PC-3 (cell line): ENCODE results near the gene TFDP2. TPM values are rescaled to one million over a fixed set of nuclear protein-coding genes. Genes with fewer than 3 reads are reported as not detected.

Experiments used
- ATAC-seq: fragments of 200-7000 bp; cut with Tn5 transposase; 2 replicates; pipeline ENCODE4 v1.9.1; 2020; ENCODE audit warnings: mild to moderate bottlenecking, moderate library complexity
- BruUV-seq: library from RNA; stranded (reverse); fragments of 400-500 nt; replicated peaks from 2 replicates; lab custom pipeline; 2021; lab: Mats Ljungman, UMichigan
- CTCF ChIA-PET: fragments of 300-600 bp; sonication (Branson Sonifier 250); formaldehyde crosslinking; loops from one replicate; lab custom pipeline; 2022; ENCODE audit warnings: antibody characterized with exemption; lab: Charles Lee
- POLR2A ChIA-PET: fragments of 300-600 bp; sonication (Branson Sonifier 250); formaldehyde crosslinking; loops from one replicate; lab custom pipeline; 2022; ENCODE audit warnings: antibody characterized with exemption; ENCODE audit not compliant: unreplicated experiment; lab: Charles Lee
- DNase-seq: peaks from one replicate; pipeline ENCODE4 v3.0.0-alpha.2; 2015
- H2AFZ ChIP-seq: fragments of 300-600 bp; sonication (generic); 2 replicates; pipeline ENCODE4 v1.6.0; 2016; ENCODE audit warnings: antibody characterized with exemption, low read length
- H3F3A ChIP-seq: fragments of 300-600 bp; sonication (generic); one replicate; pipeline ENCODE4 v1.6.0; 2017; ENCODE audit warnings: antibody characterized with exemption, low read length, control low read depth, mild to moderate bottlenecking; ENCODE audit not compliant: unreplicated experiment
- H3K27ac ChIP-seq: fragments of 300-600 bp; sonication (generic); 2 replicates; pipeline ENCODE4 v1.5.1; 2016; ENCODE audit warnings: mild to moderate bottlenecking, low read length
- H3K27me3 ChIP-seq: fragments of 300-600 bp; sonication (generic); 2 replicates; pipeline ENCODE4 v1.6.1; 2016; ENCODE audit warnings: low read length, mixed read lengths
- H3K36me3 ChIP-seq: fragments of 300-600 bp; sonication (generic); 2 replicates; pipeline ENCODE4 v1.6.1; 2016; ENCODE audit warnings: low read depth, mixed run types, low read length, mixed read lengths
- H3K4me1 ChIP-seq: fragments of 300-600 bp; sonication (generic); 2 replicates; pipeline ENCODE4 v1.5.1; 2016; ENCODE audit warnings: low read length; ENCODE audit not compliant: insufficient read depth
- H3K4me2 ChIP-seq: fragments of 300-600 bp; sonication (generic); 2 replicates; pipeline ENCODE4 v1.6.0; 2016; ENCODE audit warnings: low read length
- H3K4me3 ChIP-seq: fragments of 300-600 bp; sonication (generic); 2 replicates; pipeline ENCODE4 v1.5.1; 2016; ENCODE audit warnings: mild to moderate bottlenecking, low read length, mixed read lengths
- H3K79me2 ChIP-seq: fragments of 300-600 bp; sonication (generic); 2 replicates; pipeline ENCODE4 v1.6.1; 2017; ENCODE audit warnings: low read length, mixed read lengths
- H3K9ac ChIP-seq: fragments of 300-600 bp; sonication (generic); 2 replicates; pipeline ENCODE4 v1.6.0; 2016; ENCODE audit warnings: mild to moderate bottlenecking, low read length
- H3K9me2 ChIP-seq: fragments of 300-600 bp; sonication (generic); replicated peaks from 2 replicates; pipeline ENCODE4 v1.6.1; 2016; ENCODE audit warnings: mixed run types, low read length, mixed read lengths
- H3K9me3 ChIP-seq: fragments of 300-600 bp; sonication (generic); 2 replicates; pipeline ENCODE4 v1.6.1; 2016; ENCODE audit warnings: low read length, mixed read lengths
- H4K20me1 ChIP-seq: fragments of 300-600 bp; sonication (generic); 2 replicates; pipeline ENCODE4 v1.6.1; 2016; ENCODE audit warnings: low read length, mixed read lengths
- EZH2 ChIP-seq: fragments of 300-600 bp; sonication (generic); IDR thresholded peaks from one replicate; pipeline ENCODE4 v1.6.1; 2017; ENCODE audit warnings: antibody characterized with exemption, mild to moderate bottlenecking, low read length; ENCODE audit not compliant: unreplicated experiment
- EZH2phosphoT487 ChIP-seq: fragments of 300-600 bp; sonication (generic); IDR thresholded peaks from 2 replicates; pipeline ENCODE4 v1.6.1; 2018; ENCODE audit warnings: mild to moderate bottlenecking, antibody characterized with exemption, low read length, borderline replicate concordance
- intact Hi-C: fragments of 100-400 bp; cut with micrococcal nuclease; formaldehyde crosslinking; loops from 2 replicates; pipeline ENCODE4 v1.9.0; 2023
- total RNA-seq: library from RNA; depleted of rRNA; stranded (reverse); fragments of >200 nt; gene quantifications from 2 replicates; pipeline ENCODE4 v1.2.3, GENCODE V29; 2014
- TF ChIP-seq, protein P1 (sequence below): fragments of 300-600 bp; sonication (generic); conservative IDR thresholded peaks from 2 replicates; pipeline ENCODE4 v1.5.1; 2017; ENCODE audit warnings: antibody characterized with exemption, low read depth, mild to moderate bottlenecking, low read length

TFDP2 gene
- total RNA-seq, 1 experiment from 2014 or later = 37.9 TPM

- no peaks in the 10 kb centered on the region for H3K27me3 ChIP-seq
- H3K36me3 ChIP-seq = no peaks in the 10 kb centered on the region
- H4K20me1 ChIP-seq = no peaks in the 10 kb centered on the region
- intact Hi-C loops = no loop called here
- no peaks in the 10 kb centered on the region for H3K4me1 ChIP-seq
- POLR2A ChIA-PET = no interaction called here
- H3K27ac ChIP-seq = no peak overlapping the region
- H3K4me2 ChIP-seq = no peak overlapping the region
- no TSS peak for BruUV-seq
- CTCF ChIA-PET = no interaction called here
- no peaks in the 10 kb centered on the region for H3F3A ChIP-seq
- no peaks in the 10 kb centered on the region for H3K9me2 ChIP-seq
- no peak overlapping the region for H3K9ac ChIP-seq
- no peaks in the 10 kb centered on the region for H3K9me3 ChIP-seq
- no peaks in the 10 kb centered on the region for H3K79me2 ChIP-seq
- no peak for ATAC-seq
- no peak overlapping the region for H3K4me3 ChIP-seq
- DNase-seq = no peak
- no peak overlapping the region for H2AFZ ChIP-seq
- no peak for TF ChIP-seq EZH2
- TF ChIP-seq EZH2phosphoT487 = no peak
- TF ChIP-seq, protein P1, sequence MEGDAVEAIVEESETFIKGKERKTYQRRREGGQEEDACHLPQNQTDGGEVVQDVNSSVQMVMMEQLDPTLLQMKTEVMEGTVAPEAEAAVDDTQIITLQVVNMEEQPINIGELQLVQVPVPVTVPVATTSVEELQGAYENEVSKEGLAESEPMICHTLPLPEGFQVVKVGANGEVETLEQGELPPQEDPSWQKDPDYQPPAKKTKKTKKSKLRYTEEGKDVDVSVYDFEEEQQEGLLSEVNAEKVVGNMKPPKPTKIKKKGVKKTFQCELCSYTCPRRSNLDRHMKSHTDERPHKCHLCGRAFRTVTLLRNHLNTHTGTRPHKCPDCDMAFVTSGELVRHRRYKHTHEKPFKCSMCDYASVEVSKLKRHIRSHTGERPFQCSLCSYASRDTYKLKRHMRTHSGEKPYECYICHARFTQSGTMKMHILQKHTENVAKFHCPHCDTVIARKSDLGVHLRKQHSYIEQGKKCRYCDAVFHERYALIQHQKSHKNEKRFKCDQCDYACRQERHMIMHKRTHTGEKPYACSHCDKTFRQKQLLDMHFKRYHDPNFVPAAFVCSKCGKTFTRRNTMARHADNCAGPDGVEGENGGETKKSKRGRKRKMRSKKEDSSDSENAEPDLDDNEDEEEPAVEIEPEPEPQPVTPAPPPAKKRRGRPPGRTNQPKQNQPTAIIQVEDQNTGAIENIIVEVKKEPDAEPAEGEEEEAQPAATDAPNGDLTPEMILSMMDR = no peak
These were observed 84.9 kb downstream of the TFDP2 start for GRCh38 chr3:142064454-142064853.

GRCh38 chr3:142057331-142057725, 92.0 kb downstream of the TFDP2 start:
- H3K27me3 ChIP-seq = no peaks in the 10 kb centered on the region
- no peak for DNase-seq
- ChIA-PET POLR2A (no interaction called here), CTCF (no interaction called here)
- no peaks in the 10 kb centered on the region for H3K4me1 ChIP-seq
- H3K27ac ChIP-seq = no peak overlapping the region
- no peak overlapping the region for H3K9ac ChIP-seq
- no peak for ATAC-seq
- no peak overlapping the region for H3K4me2 ChIP-seq
- no peaks in the 10 kb centered on the region for H4K20me1 ChIP-seq
- no peaks in the 10 kb centered on the region for H3K9me2 ChIP-seq
- H3K36me3 ChIP-seq = no peaks in the 10 kb centered on the region
- intact Hi-C loops = no loop called here
- H2AFZ ChIP-seq = no peak overlapping the region
- no peaks in the 10 kb centered on the region for H3F3A ChIP-seq
- H3K79me2 ChIP-seq = no peaks in the 10 kb centered on the region
- no peak for TF ChIP-seq EZH2
- TF ChIP-seq, protein P1 = no peak
- no peak for TF ChIP-seq EZH2phosphoT487
- H3K4me3 ChIP-seq = no peak overlapping the region
- no TSS peak for BruUV-seq
- no peaks in the 10 kb centered on the region for H3K9me3 ChIP-seq

- no peak for ATAC-seq
- TF ChIP-seq EZH2phosphoT487 = no peak
- no peak for TF ChIP-seq EZH2
- TF ChIP-seq, protein P1 = no peak
- no peaks in the 10 kb centered on the region for H3K9me3 ChIP-seq
- no peaks in the 10 kb centered on the region for H3K4me1 ChIP-seq
- no peaks in the 10 kb centered on the region for H3K9me2 ChIP-seq
- H4K20me1 ChIP-seq = no peaks in the 10 kb centered on the region
- CTCF ChIA-PET = no interaction called here
- no peaks in the 10 kb centered on the region for H3K27me3 ChIP-seq
- intact Hi-C loops = no loop called here
- no peak for DNase-seq
- no peak overlapping the region for H3K9ac ChIP-seq
- H3K4me2 ChIP-seq = no peak overlapping the region
- H3K27ac ChIP-seq = no peak overlapping the region
- H3K36me3 ChIP-seq = no peaks in the 10 kb centered on the region
- no peaks in the 10 kb centered on the region for H3F3A ChIP-seq
- no peak overlapping the region for H3K4me3 ChIP-seq
- H3K79me2 ChIP-seq = no peaks in the 10 kb centered on the region
- BruUV-seq = no TSS peak
- H2AFZ ChIP-seq = no peak overlapping the region
- POLR2A ChIA-PET = no interaction called here
These were observed 92.6 kb downstream of the TFDP2 start for GRCh38 chr3:142056656-142057330.
